Measurements from ENCODE around the gene NUDT1. TPM values are rescaled to one million over a fixed set of nuclear protein-coding genes. Genes with fewer than 3 reads are reported as not detected.
A peak's percentile ranks its signal among the peaks of the same experiment; 100 is the strongest.

The NUDT1 gene
- total RNA-seq: 5.5 and 17.2 TPM in 2 replicates

DNA sequence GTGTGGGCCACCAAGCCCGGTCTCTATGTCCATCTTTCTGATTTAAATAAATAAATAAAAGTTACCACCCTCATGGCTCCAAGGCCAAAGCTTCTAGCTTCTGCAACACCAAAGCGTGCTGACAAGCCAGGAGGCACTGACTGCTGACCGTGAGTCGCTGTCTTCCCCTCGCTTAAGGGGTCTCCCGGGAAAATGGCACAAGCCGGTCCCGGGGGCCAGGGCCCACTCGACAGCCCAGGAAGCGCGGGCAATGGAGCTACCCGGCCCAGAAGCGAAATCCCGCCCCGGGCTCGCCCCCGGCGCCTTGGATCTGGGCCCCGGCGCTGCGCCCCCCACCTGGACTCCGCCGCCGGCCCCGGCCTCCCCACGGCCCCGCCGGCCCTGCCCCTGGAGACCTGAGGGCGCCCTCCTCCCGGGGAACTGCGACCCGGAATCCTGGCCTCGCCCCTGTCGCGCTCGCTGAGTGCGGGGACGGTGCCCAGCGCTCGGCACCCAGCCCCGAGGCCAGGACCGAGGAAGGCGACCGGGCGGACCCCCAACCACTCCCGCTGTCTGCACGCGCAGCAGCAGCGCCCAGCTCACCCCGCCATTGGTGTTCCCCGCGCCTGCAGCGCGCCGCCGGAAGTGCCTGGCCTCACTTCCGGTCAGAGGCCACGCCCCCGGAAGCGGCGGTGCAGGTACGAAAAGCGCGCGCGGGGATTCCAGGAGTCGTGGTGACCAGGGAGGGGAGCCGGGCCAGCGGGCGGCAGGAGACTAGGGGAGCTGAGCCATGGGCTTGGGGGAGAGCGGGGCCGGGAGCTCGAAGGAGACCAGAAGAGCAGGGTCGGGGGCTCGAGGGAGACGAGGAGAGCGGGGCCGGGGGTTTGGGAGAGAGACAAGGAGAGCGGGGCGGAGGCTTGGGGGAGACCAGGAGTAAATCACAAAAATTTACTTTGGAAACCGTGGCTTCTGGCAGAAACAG is at the start of gene NUDT1, which contains the start of gene MRM2:
Gene NUDT1 (plus strand): TSS at position 647 of the 961 bp plus-strand sequence. CDS start 2,349 bp downstream, outside the sequence.
Gene MRM2 (minus strand): TSS at position 626 of the 961 bp plus-strand sequence. CDS start 36 bp downstream, at position 590.
- DNase-seq (ENCODE audit: low read depth): peak; percentile 36

DNA sequence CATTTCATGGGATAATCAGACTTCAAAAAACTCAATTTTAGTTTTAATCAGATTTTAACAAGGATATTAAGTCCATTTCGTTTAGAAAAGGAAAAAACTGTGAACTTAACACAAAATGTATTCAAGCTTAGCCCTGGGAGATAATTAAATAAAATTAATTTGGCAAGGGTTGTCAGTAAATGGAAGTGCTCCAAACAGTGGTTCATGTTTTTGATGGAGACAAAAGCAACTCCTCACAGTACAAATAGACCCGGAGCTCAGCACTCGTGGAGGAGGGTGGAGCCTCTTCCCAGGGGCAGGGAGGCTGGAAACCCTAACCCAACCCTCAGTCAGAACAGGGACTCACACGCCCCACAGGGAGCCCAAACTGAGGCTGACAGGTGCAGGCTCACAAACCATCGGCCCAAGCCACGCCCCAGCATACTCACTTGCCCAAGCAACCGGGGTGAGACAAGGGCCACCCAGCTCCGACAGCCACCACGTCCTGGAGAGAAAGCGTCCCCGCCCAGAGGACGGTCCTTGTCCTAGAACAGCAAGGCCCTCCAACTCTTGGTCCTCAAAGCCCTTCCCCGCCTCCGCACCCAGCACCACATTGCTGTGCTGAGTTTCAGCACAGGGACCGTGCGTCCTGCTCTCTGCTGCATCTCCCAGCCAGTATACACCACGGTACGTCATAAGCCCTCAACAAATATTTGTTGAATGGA is 49.0 kb upstream of the NUDT1 start:
- DNase-seq (ENCODE audit: low read depth): no peak

DNA sequence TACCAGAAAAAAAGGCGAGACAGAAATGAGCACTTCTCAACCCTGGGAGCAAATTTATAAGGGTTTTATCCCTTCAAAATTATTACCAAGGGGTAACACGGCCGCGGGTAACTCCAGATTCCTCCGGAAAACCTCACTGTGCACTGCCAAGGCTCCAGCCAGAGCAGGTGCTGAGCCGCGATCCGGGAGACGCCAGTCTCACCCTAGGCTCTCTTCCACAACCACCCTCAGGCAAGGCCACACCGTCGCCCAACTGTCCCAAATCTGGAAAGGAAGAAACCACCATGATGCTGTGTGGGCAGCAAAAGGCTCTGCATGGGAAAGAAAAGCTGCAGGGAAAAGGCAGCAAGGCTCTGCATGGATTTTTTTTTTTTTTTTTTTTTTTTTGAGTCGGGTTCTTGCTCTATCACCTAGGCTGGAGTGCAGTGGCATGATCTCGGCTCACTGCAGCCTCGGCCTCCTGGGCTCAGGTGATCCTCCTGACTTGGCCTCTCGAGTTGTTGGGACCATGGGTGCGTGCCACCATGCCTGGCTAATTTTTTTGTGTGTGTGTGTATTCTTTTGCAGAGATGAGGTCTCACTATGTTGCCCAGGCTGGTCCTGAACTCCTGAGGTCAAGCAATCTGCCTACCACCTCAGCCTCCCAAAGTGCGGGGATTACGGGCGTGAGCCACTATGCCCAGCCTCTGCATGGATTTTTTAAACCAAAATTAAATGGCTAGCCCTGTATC is 48.3 kb upstream of the NUDT1 start:
- no peak for DNase-seq (ENCODE audit: low read depth)

- no peak for DNase-seq (ENCODE audit: low read depth)
Observed at GRCh38 chr7:2195400-2196246, 46.4 kb upstream of the NUDT1 start.

DNA sequence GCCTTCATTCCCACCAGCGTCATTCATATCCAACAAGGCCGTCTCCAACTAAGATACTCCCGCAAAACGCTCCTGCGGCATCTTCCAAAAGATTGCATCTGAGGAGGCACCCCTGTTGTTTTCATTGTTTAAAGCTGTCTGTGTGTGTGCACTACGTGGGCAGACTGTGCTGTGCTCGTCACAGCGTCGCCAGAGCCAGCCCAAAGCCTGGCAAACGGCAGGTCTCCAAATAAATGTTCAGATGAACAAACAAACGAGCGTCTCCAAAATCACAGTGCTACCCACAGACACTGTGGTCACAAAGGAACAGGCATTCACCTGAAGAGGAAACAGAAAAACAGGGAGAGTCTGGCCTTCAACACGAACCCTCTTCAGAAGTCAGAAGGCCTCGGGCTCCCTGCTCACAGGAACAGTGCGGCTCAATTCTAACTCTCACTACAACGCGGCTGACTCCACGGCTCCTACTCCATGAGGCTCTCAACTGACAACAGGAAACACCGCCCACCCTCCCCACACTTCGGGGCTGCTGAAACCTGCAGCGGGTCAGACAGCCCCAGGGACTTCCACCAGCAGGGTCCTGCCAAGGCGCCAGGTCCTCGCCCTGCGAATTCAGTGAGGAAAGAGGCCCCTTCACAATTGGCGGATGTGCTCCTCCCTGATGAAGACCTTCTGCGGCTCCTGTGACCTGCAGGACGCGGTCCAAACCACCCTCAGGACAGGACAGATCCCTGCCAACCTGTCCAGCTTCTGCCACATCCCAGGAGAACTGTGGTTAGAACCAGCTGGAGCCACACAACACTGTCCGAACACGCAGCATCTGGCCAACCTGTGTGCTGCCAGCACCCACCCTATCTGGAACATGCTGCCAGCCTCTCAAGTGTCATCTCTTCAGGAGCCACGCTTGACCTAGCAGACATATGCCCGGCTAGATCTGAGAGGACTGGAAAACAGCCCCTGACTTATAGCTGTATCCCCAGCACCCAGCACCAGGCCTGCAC is 45.3 kb upstream of the NUDT1 start:
- no peak for DNase-seq (ENCODE audit: low read depth)

GRCh38 chr7:2197436-2198155 is 44.4 kb upstream of the NUDT1 start:
- DNase-seq (ENCODE audit: low read depth): no peak

GRCh38 chr7:2198206-2198605 is 43.8 kb upstream of the NUDT1 start:
- DNase-seq (ENCODE audit: low read depth): no peak

GRCh38 chr7:2198760-2199159 is 43.3 kb upstream of the NUDT1 start:
- no peak for DNase-seq (ENCODE audit: low read depth)

DNA sequence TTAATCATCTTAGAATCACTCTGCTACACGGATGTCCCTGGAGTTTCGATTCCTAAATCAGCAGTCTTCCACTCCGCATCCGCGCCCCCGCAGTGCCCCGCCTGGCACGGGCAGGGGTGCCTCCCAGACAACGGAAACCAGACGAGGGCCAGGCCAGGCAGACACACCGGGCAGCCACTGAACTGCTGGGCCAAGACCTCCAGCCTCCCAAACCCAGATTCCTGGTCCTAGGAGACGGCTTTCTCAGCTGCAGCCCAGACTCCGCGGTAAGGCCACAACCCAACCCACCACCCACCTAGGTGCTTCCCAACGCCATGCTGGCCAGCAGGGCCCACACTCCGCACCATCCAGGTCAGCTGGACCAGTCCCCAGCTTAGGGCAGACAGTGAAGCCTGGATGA is 42.5 kb upstream of the NUDT1 start:
- no peak for DNase-seq (ENCODE audit: low read depth)

GRCh38 chr7:2199956-2200583 is 42.0 kb upstream of the NUDT1 start:
- DNase-seq (ENCODE audit: low read depth): no peak

- no peak for DNase-seq (ENCODE audit: low read depth)
Observed at GRCh38 chr7:2200584-2200980, 41.4 kb upstream of the NUDT1 start.

- DNase-seq (ENCODE audit: low read depth): no peak
Observed at GRCh38 chr7:2201128-2201527, 40.9 kb upstream of the NUDT1 start.

- no peak for DNase-seq (ENCODE audit: low read depth)
Observed at GRCh38 chr7:2201686-2202360, 40.2 kb upstream of the NUDT1 start.

GRCh38 chr7:2202361-2202761 is 39.7 kb upstream of the NUDT1 start:
- DNase-seq (ENCODE audit: low read depth): no peak

DNA sequence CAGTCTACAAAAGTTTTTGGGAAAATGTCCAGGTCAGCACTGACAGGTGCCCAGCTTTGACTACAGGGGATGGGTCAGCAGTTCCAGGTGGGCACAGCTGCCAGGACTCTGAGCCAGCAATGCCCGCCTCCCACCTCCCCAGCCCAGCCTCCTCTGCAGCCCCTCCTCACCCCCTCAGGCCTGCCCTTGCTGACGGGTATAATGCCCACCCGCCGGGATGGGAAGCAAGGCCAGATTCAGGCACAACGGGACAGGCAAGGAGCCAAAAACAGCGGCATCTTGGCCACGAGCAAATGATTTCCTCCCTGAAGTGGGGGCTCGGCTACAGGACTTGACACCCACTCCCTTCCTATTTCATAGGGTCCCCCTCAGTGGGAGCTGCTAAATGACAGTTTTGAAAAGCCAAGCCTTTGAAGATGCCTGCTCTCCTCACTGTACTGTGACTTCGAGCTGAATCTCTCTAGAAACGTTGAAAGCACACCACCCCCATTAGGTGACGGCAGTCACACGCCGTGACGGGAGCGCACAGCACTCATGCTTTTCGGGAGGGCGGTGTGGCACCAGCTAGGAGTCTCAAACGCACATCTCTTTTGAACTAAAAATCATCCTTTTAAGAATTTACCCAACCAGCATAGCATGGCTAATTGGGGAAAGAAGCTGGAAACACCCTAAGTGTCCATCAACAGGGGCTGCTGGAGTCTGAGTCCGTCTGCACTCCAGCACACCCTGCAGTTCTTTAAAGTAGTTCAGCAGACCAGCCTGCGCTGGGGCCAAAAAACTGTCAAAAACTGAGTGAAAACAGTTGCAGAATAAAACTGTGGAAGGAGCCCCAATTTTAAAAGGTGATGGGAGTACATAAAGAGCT is 38.9 kb upstream of the NUDT1 start:
- no peak for DNase-seq (ENCODE audit: low read depth)

DNA sequence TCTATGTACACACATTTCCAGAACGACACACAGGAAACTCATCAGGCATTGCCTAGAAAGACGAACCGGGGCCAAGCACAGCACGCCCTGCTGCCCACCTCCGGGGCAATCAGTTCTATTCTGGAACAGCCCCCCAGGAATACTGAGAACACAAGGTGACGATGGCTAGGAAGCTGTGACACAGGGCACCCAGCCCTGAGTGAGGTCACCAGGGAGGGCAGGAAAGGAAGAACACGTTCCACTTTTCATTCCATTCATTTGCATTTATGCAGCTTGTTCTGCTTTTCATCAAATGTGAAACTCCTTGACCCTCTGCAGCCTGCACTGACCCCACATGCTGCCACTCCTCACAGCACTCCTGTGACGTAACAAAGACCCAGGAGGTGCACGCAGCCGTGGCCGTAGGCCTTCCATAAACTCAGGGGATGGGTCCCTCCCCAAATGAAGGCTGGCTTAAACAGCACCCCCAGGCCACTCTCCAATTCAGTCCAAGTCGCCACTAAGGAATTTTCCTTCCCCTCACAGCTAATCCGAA is 38.2 kb upstream of the NUDT1 start:
- no peak for DNase-seq (ENCODE audit: low read depth)

- no peak for DNase-seq (ENCODE audit: low read depth)
Observed at GRCh38 chr7:2204446-2204845, 37.6 kb upstream of the NUDT1 start.

Measured in renal cortical epithelial cell (primary cell).